Prostate gland (tissue), 2 donors: ENCODE data around the gene PACS1. TPM values are rescaled to one million over a fixed set of nuclear protein-coding genes. Genes with fewer than 3 reads are reported as not detected.

Source experiments
- DNase-seq: peaks from one replicate; pipeline ENCODE4 v3.0.0-alpha.2; 2019; ENCODE audit warnings: low spot score
- H3K27ac ChIP-seq, 2 donors: fragments of 200-600 bp; sonication (generic); 2 replicates each; pipeline ENCODE4 v1.5.1; 2017 to 2019
- H3K27me3 ChIP-seq: fragments of 200-600 bp; sonication (generic); replicated peaks from 2 replicates; pipeline ENCODE4 v1.5.1; 2019; ENCODE audit not compliant: insufficient read depth
- H3K36me3 ChIP-seq, 2 donors: fragments of 200-600 bp; sonication (generic); 1 replicate in 1 of 2; 2 replicates in 1 of 2; pipeline versions ENCODE4 v1.5.1 to v1.8.1; 2017 to 2019
- H3K4me1 ChIP-seq: fragments of 200-600 bp; sonication (generic); replicated peaks from 2 replicates; pipeline ENCODE4 v1.5.1; 2019
- H3K4me3 ChIP-seq, 2 donors: fragments of 200-600 bp; sonication (generic); 2 replicates each; pipeline ENCODE4 v1.5.1; 2017 to 2019
- H3K9me3 ChIP-seq: fragments of 200-600 bp; sonication (generic); 2 replicates; pipeline ENCODE4 v1.5.1; 2017
- CTCF ChIP-seq, 4 experiments: fragments of 200-600 bp in 2 of 4; fragments of 450-650 bp in 2 of 4; sonication (generic) in 2 of 4; IDR thresholded peaks; 1 replicate in 3 of 4; 2 replicates in 1 of 4; pipeline ENCODE4 v1.5.1; 2016 to 2019; ENCODE audit warnings: antibody characterized with exemption in 4 of 4, mild to moderate bottlenecking in 2 of 4, moderate library complexity in 2 of 4
- POLR2A ChIP-seq: fragments of 450-650 bp; IDR thresholded peaks from one replicate; pipeline ENCODE4 v1.6.1; 2016; ENCODE audit warnings: antibody characterized with exemption, mild to moderate bottlenecking
- POLR2AphosphoS5 ChIP-seq: sonication (generic); formaldehyde crosslinking; IDR thresholded peaks from one replicate; pipeline ENCODE4 v1.6.1; 2017; ENCODE audit warnings: antibody characterized with exemption
- WGBS: methylation state at CpG from one replicate; pipeline ENCODE4 v1.1.5; 2018; 5-methylcytosine and 5-hydroxymethylcytosine counted together
- intact Hi-C: fragments of 100-400 bp; cut with DNase I; formaldehyde crosslinking; loops from one replicate; pipeline ENCODE4 v1.14.2; 2022
- total RNA-seq, 2 donors: library from RNA; depleted of rRNA; stranded (reverse); fragments of >200 nt; gene quantifications; one replicate each; pipeline ENCODE4 v1.1.0, GENCODE V29; 2016

The PACS1 gene
- total RNA-seq, 2 donors from 2014 or later: 51.9 to 107 TPM

DNA sequence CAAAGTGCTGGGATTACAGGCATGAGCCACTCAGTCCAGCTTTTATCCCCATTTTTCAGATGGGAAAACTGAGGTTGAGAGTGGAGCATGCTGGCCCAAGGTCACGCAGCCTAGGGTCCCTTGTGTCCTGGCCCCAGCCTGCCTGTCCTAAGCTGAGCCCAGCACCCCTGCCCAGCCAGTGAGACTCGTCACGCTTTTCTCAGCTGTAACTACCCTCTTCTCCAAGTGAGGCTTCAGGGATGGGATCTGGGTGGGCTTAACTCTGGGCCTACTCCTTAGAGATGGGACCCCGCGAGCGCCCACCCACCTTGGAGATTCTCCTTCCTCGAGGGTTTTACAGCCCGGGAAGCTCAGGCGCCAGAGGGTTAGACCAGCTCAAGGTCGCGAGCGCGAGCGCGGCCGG lies 221.2 kb downstream of the PACS1 start:
- Histone ChIP-seq H3K9me3 (no peaks in the 10 kb centered on the region), H3K4me1 (peaks cover 16% of the 10 kb centered on the region), H3K4me3 (peak overlapping the region in 1 of 2 donors; percentile 40), H3K27ac (no peak overlapping the region), H3K27me3 (peaks cover 3% of the 10 kb centered on the region), H3K36me3 (no peaks in the 10 kb centered on the region)
- DNase-seq: no peak
- no peak for TF ChIP-seq CTCF (IDR thresholded peaks at IDR 0.05)
- no peak for TF ChIP-seq POLR2AphosphoS5
- TF ChIP-seq POLR2A: no peak
- intact Hi-C loops: no loop called here
- WGBS: 28% methylated on average over 8 of the region's 16 CpGs

- TF ChIP-seq CTCF (IDR thresholded peaks at IDR 0.05) (no peak), POLR2AphosphoS5 (no peak), POLR2A (no peak)
- no peak for DNase-seq
- no peak within 1 kb of the TSS for H3K27ac ChIP-seq
Observed at GRCh38 chr11:66291706-66292542, 221.9 kb downstream of the PACS1 start, which contains the start of gene TMEM151A. TMEM151A (plus strand) TSS chr11:66291894; CDS start chr11:66292014, 120 bp downstream.

GRCh38 chr11:66292543-66293332 lies 222.7 kb downstream of the PACS1 start:
- Histone ChIP-seq H3K4me1 (peaks cover 14% of the 10 kb centered on the region), H3K27ac (no peak overlapping the region), H3K4me3 (no peak overlapping the region), H3K27me3 (peaks cover 3% of the 10 kb centered on the region), H3K9me3 (no peaks in the 10 kb centered on the region), H3K36me3 (no peaks in the 10 kb centered on the region)
- WGBS: 41% methylated on average over 17 of the region's 17 CpGs
- TF ChIP-seq POLR2AphosphoS5 (no peak), CTCF (IDR thresholded peaks at IDR 0.05) (no peak), POLR2A (no peak)
- DNase-seq: no peak
- intact Hi-C loops: no loop called here

More at GRCh38 chr11:66291706-66292542, 221.9 kb downstream of the PACS1 start, which contains the start of gene TMEM151A:
- Histone ChIP-seq H3K36me3 (no peaks in the 10 kb centered on the region), H3K4me1 (peaks cover 16% of the 10 kb centered on the region), H3K27me3 (peaks cover 3% of the 10 kb centered on the region), H3K4me3 (peak within 1 kb of the TSS; percentile 32 to 40), H3K9me3 (no peaks in the 10 kb centered on the region)
- intact Hi-C loops: no loop called here
- 1% methylated on average over 56 of the region's 95 CpGs for WGBS

DNA sequence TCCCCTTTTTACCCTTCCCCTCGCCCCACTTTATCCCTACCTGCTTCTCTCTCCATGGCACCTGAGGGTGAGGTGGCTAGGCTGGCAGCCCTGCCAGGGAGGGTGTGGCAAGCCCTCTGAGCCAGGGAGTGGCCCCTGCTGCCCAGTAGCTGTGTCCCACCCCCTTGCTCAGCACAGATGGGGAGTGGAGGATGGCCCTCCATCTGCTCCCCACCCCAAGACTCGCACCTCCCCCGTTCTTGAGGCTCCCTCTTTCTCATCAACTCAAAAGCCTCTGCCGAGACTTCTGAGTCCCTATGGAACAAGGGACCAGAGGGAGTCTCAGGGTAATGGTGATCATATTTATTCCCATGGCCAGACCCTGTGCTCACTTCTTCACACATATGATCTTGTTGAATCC lies 223.3 kb downstream of the PACS1 start:
- H3K27ac ChIP-seq: no peak overlapping the region

More for the DNA sequence above, 223.3 kb downstream of the PACS1 start:
- Histone ChIP-seq H3K36me3 (no peaks in the 10 kb centered on the region), H3K4me1 (peaks cover 10% of the 10 kb centered on the region), H3K27me3 (peaks cover 3% of the 10 kb centered on the region), H3K9me3 (no peaks in the 10 kb centered on the region), H3K4me3 (no peak overlapping the region)
- TF ChIP-seq POLR2AphosphoS5 (no peak), POLR2A (no peak), CTCF (IDR thresholded peaks at IDR 0.05) (no peak)
- intact Hi-C loops: no loop called here
- WGBS: 70% methylated on average over 4 of the region's 4 CpGs
- DNase-seq: no peak
